Tibial nerve (tissue), 3 donors: ENCODE results near the gene MRPS2.

Experiments
- POLR2A ChIP-seq, 2 donors: fragments of 450-650 bp; IDR thresholded peaks; one replicate each; pipeline ENCODE4 v1.6.1; 2017; ENCODE audit warnings: antibody characterized with exemption in 2 of 2, mild to moderate bottlenecking in 2 of 2, moderate library complexity in 2 of 2
- TF ChIP-seq, protein P1 (sequence below), 5 experiments: fragments of 200-600 bp in 3 of 5; fragments of 450-650 bp in 2 of 5; sonication (generic) in 3 of 5; IDR thresholded peaks; one replicate each; pipeline ENCODE4 v1.5.1; 2016 to 2019; ENCODE audit warnings: antibody characterized with exemption in 5 of 5, mild to moderate bottlenecking in 3 of 5, moderate library complexity in 2 of 5

DNA sequence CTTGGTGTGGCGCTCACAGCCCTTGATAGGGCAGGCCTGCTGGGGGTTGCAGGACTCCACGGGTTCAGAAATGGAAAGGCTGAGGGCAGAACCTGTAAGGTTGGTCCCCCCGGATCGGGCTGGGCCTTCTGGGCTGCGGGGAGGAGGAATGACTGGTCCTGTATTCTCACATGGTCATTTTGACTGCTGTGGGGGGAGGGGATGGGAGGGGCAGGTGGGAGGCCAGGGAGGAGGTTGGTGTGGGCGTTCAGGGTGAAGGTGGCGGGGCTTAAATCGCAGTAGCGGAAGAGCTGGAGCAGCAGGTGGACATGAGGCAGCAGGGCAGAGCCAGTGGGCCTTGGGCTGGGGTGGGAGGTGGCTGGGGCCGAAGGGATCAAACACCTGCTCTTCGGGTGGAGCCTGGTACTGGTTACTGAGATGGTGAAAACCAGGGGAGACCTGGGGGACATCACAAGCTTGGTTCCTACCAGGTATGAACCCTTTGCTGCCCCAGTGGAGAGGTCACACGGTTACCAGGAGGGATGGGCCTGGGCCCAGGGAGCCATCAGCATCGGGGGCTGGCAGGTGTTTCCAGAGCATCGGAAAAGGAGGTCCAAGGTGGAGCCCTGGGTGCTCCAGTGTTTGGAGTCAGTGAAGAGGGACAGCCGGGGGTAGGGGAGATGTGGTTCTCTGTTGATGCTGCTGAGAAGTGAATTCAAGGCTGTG lies 1.8 kb downstream of the MRPS2 start:
- TF ChIP-seq, protein P1, sequence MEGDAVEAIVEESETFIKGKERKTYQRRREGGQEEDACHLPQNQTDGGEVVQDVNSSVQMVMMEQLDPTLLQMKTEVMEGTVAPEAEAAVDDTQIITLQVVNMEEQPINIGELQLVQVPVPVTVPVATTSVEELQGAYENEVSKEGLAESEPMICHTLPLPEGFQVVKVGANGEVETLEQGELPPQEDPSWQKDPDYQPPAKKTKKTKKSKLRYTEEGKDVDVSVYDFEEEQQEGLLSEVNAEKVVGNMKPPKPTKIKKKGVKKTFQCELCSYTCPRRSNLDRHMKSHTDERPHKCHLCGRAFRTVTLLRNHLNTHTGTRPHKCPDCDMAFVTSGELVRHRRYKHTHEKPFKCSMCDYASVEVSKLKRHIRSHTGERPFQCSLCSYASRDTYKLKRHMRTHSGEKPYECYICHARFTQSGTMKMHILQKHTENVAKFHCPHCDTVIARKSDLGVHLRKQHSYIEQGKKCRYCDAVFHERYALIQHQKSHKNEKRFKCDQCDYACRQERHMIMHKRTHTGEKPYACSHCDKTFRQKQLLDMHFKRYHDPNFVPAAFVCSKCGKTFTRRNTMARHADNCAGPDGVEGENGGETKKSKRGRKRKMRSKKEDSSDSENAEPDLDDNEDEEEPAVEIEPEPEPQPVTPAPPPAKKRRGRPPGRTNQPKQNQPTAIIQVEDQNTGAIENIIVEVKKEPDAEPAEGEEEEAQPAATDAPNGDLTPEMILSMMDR (IDR thresholded peaks at IDR 0.05): no peak
- TF ChIP-seq POLR2A (IDR thresholded peaks at IDR 0.05): no peak
